ENCODE data around the gene GLMN.

GLMN gene

GRCh38 chr1:92244376-92244775 lies 54.4 kb downstream of the GLMN start:
- TF ChIP-seq EZH2phosphoT487 (IDR thresholded peaks at IDR 0.05; ENCODE audit: low read length) (no peak), EZH2 (optimal IDR thresholded peaks at IDR 0.05; ENCODE audit: low read depth, low read length) (no peak), CTCF (IDR thresholded peaks at IDR 0.05; ENCODE audit: low read length) (no peak)
- Histone ChIP-seq H2AFZ (ENCODE audit: low read length) (no peak overlapping the region), H3K27me3 (replicated peaks; ENCODE audit: insufficient read depth, low read length) (no peaks in the 10 kb centered on the region), H3K27ac (ENCODE audit: low read length) (no peak overlapping the region), H3K4me3 (ENCODE audit: low read length) (no peak overlapping the region), H3K9ac (ENCODE audit: low read length) (no peak overlapping the region), H3K4me2 (ENCODE audit: low read depth, low read length) (no peak overlapping the region), H4K20me1 (ENCODE audit: insufficient read depth, low read length) (no peaks in the 10 kb centered on the region), H3K4me1 (ENCODE audit: low read length) (no peaks in the 10 kb centered on the region), H3F3A (ENCODE audit: insufficient read depth, low read length) (no peaks in the 10 kb centered on the region), H3K9me2 (replicated peaks; ENCODE audit: insufficient read depth, low read length) (no peaks in the 10 kb centered on the region), H3K36me3 (replicated peaks; ENCODE audit: insufficient read depth, low read length) (no peaks in the 10 kb centered on the region), H3K9me3 (replicated peaks; ENCODE audit: insufficient read depth, low read length) (no peaks in the 10 kb centered on the region), H3K79me2 (ENCODE audit: low read length) (no peaks in the 10 kb centered on the region)
- DNase-seq = no peak

GRCh38 chr1:92240034-92240433 lies 58.8 kb downstream of the GLMN start:
- Histone ChIP-seq H3K27me3 (replicated peaks; ENCODE audit: insufficient read depth, low read length) (no peaks in the 10 kb centered on the region), H3K79me2 (ENCODE audit: low read length) (no peaks in the 10 kb centered on the region), H3K27ac (ENCODE audit: low read length) (no peak overlapping the region), H3K36me3 (replicated peaks; ENCODE audit: insufficient read depth, low read length) (no peaks in the 10 kb centered on the region), H2AFZ (ENCODE audit: low read length) (no peak overlapping the region), H3K4me2 (ENCODE audit: low read depth, low read length) (no peak overlapping the region), H3K4me3 (ENCODE audit: low read length) (no peak overlapping the region), H3K9me3 (replicated peaks; ENCODE audit: insufficient read depth, low read length) (no peaks in the 10 kb centered on the region), H3K4me1 (ENCODE audit: low read length) (no peaks in the 10 kb centered on the region), H3K9ac (ENCODE audit: low read length) (no peak overlapping the region), H3K9me2 (replicated peaks; ENCODE audit: insufficient read depth, low read length) (no peaks in the 10 kb centered on the region), H4K20me1 (ENCODE audit: insufficient read depth, low read length) (no peaks in the 10 kb centered on the region), H3F3A (ENCODE audit: insufficient read depth, low read length) (no peaks in the 10 kb centered on the region)
- DNase-seq = no peak
- TF ChIP-seq EZH2 (optimal IDR thresholded peaks at IDR 0.05; ENCODE audit: low read depth, low read length) (no peak), EZH2phosphoT487 (IDR thresholded peaks at IDR 0.05; ENCODE audit: low read length) (no peak), CTCF (IDR thresholded peaks at IDR 0.05; ENCODE audit: low read length) (no peak)

- H4K20me1 ChIP-seq (ENCODE audit: insufficient read depth, low read length) = no peaks in the 10 kb centered on the region
- H3K27me3 ChIP-seq (replicated peaks; ENCODE audit: insufficient read depth, low read length) = no peaks in the 10 kb centered on the region
- H3K4me2 ChIP-seq (ENCODE audit: low read depth, low read length) = no peak overlapping the region
- no peak for DNase-seq
- no peaks in the 10 kb centered on the region for H3K4me1 ChIP-seq (ENCODE audit: low read length)
- no peak overlapping the region for H3K9ac ChIP-seq (ENCODE audit: low read length)
- no peaks in the 10 kb centered on the region for H3K79me2 ChIP-seq (ENCODE audit: low read length)
- no peaks in the 10 kb centered on the region for H3K36me3 ChIP-seq (replicated peaks; ENCODE audit: insufficient read depth, low read length)
- H3K9me3 ChIP-seq (replicated peaks; ENCODE audit: insufficient read depth, low read length) = no peaks in the 10 kb centered on the region
- no peak overlapping the region for H3K27ac ChIP-seq (ENCODE audit: low read length)
- H3K4me3 ChIP-seq (ENCODE audit: low read length) = no peak overlapping the region
- no peak overlapping the region for H2AFZ ChIP-seq (ENCODE audit: low read length)
- TF ChIP-seq EZH2 (optimal IDR thresholded peaks at IDR 0.05; ENCODE audit: low read depth, low read length) = no peak
- TF ChIP-seq CTCF (IDR thresholded peaks at IDR 0.05; ENCODE audit: low read length) = no peak
- no peak for TF ChIP-seq EZH2phosphoT487 (IDR thresholded peaks at IDR 0.05; ENCODE audit: low read length)
- H3F3A ChIP-seq (ENCODE audit: insufficient read depth, low read length) = no peaks in the 10 kb centered on the region
- no peaks in the 10 kb centered on the region for H3K9me2 ChIP-seq (replicated peaks; ENCODE audit: insufficient read depth, low read length)
Observed at GRCh38 chr1:92230736-92231135, 68.1 kb downstream of the GLMN start.
